GM18507 (cell line): ENCODE measurements around the gene HIGD1C.
"Not testable (repeated sequence)": the region's sequence is repeated elsewhere in the genome, so short reads cannot be mapped to it uniquely, and the experiment has no call there.

Source experiments
- DNase-seq: peaks from one replicate; pipeline ENCODE4 v3.0.0; 2011; ENCODE audit warnings: low read depth; ENCODE audit not compliant: insufficient read length; ENCODE audit errors: extremely low spot score
- FAIRE-seq: peaks from 2 replicates; lab custom pipeline; 2011; peaks lifted over from hg19 to GRCh38; lab: Jason Lieb, UNC

The HIGD1C gene

DNA sequence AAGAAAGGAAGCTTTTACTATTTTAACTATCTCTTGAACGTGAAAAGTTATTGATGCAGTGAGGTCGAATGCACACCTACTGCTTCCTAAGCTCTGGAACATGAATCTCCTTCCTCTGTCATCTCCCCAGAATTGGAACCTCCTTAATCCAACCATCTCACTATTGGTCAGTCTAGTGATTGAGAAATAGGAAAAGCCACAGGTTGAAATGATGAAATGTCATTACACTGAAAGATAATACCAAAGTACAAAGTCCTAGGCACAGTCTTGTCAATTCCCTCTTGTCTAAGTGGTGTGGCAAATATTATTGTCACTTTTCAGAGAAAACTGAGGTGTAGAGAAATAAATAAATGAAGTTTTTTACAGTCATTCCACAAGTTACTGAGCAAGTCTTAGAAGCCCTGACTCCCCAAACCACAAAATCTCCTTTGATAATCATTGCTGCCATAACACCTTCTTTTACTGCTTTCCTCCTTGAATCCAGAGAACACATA lies 19.5 kb upstream of the HIGD1C start:
- DNase-seq = no peak
- no peak for FAIRE-seq

DNA sequence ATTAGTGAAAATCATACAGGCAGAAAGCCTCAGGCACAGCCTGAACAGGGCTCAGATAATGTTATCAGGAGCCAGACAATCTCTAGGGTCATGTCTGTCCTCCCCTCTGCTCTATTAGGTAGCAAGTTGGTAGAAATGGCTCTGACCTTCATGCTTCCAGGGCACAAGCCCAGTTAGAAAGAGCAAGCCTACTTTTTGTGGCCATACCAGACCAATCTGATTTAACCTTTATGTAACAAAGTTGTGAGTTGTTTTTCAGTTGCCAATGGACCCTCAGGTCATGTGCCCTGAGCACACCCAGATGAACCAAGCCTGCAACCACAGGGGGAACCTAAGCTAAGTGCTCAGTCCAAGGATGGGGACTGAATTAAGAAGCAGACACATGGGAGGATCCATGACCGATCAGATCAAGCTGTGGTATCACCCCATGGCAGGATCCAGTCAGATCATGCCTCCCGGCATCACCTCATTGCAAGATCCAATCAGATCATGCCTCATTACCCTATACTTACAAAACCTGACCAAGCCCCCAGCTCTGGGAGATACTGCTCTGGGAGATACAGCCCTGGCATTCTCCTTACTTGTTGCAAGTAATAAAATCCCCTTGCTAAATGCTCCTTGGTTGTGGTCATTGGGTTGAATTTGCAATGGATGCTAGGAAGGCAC lies 18.8 kb upstream of the HIGD1C start:
- FAIRE-seq (no peak), DNase-seq (no peak)

DNA sequence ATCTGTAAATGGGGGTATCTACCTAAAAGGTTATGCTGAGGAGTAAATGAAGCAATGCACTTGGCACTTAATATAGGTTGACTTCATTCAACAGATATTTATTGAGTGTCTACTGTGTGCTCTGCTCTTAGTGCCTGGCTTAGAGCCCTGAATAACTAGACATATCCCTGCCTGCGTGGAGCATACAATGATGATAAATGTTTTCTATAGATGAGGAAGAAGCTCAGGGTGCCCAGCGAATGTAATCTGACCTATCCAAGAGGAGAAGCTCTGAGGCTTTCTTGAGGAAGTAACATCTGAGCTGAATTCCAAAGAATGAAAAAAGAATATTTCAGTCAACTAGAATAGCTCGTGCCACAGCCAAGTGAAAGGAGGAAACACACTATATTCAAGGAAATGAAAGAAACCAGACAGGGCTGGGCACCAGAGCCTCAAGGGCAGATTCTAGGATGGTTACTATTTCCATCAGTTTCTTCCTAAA lies 17.9 kb upstream of the HIGD1C start:
- FAIRE-seq (no peak), DNase-seq (no peak)

DNA sequence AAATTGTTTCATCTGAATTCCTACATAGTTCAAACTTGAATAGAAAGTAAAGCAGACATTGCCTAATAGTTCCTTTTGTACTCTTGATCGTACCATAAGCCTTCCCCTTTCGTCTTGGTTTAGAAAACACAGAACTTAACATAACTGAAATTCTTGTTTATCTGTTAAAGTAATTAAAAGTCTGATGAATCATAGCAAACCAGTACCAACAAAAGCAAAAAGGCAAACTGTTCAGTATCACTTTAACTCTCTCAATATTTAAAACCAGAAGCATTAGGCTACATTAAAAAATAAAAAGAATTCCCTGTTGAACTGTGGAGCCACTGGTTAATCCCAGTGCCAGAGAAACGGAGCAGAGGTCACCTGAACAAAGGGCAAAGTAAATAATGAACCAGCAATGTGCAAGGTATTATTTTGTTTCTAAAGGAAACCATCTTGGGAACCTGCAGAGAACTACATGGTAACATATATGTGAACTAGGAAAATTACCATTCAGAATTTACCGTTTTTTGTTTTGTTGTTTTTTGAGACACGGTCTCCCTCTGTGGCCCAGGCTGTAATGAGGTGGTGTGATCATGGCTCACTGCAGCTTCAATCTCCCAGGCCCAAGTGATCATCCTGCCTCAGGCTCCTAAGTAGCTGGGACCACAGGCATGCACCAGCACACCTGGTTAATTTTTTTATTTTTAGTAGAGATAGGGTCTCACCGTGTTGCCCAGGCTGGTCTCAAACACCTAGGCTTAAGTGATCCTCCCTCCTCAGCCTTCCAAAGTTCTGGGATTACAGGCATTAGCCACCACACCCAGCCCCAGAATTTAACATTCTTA lies 17.1 kb upstream of the HIGD1C start:
- no peak for DNase-seq

DNA sequence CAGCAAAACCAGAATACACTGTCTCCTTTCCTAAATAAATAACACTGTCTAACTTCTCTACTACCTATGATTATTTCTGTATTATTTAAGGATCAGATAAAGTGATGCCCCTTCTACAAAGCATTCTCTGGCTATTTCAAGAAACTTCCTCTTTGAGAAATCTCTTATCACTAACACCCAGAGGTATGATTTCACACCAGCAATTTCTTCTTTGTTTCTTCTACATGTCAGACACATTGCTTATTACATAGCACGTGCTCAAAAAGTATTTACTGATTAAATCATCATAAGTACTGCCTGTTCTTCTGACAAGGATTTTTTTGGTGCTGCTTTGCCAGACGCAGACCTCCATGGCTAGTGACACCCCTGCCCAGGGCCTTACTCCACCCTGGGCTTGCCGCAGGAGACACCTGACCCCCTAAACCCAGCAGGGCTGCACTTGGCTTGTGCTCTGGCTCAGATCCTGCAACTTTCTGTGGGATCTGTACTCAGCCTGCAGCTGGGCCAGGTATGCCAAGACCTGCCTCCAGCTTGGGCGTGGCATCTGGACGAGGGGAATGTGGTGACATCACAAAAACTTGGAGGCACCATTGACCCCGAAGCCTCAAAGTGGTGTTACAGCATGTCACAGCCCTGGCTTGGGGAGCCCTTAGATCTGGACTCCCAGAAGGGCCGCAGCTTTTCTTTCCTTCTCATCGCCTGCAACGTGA lies 15.4 kb upstream of the HIGD1C start:
- no peak for FAIRE-seq
- no peak for DNase-seq

More for the DNA sequence above, 17.1 kb upstream of the HIGD1C start:
- FAIRE-seq = no peak

DNA sequence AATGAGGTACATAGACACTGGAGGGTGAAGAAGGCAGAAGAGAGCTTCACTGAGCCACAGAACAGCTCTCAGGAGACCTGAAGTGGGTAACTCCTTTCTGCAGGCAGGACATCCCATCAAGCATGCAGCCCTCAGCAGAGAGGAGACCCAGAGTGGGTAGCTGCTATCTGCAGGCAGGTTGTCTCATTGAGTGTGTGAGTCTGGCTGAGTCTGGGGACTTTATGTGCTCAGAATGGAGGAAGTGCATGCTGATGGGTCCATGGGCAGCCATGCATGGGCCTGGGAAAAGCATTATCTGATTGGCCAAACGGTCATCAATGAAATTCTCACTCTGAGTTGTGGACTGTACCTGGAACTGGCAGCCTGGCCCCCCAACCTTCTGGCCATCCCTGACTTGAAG lies 14.7 kb upstream of the HIGD1C start:
- DNase-seq (no peak), FAIRE-seq (no peak)

DNA sequence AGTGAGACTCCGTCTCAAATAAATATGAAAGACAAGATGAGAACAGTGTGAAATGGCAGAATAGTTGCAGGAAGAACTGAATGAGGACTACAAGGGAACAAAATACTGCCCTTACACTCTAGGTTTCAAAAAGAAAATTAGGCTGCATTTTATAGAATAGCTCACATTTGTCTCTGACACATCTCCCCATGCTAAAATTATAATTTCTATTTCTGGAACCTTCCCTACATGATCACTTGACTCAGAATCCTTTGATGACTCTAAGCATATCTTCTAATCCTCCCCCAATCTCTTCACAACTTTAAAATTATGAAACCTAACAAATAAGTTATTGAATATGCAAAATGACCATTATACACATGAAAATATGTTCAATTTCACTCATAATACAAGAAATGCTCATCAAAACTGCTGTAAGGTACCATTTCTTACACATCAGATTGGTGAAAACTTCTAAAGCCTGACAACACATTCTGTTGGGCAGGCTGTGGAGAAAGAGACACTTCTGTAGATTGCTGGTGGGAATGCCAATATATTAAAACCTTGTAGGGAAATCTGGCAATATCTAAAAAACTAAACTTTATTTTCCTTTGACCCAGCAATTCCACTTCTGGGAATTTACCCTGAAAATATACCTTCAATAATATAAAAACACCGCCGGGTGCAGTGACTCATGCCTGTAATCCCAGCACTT lies 4.3 kb upstream of the HIGD1C start:
- no peak for FAIRE-seq

DNA sequence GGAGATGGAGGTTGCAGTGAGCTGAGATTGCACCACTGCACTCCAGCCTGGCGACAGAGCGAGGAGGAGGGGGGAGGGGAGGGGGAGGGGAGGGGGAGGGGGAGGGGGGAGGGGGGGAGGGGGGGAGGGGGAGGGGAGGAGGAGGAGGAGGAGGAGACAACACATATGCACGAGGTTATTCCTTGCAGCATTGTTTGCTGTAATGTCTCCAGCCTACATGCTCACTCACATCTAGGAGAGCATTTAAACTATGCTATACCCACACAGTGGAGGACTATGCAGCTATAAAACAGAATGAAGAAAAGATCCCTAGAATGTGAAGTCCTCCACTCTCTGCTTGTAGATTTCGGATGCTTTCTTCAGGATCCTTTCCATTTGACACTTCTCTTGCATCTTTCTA lies 3.5 kb upstream of the HIGD1C start:
- FAIRE-seq (no peak), DNase-seq (no peak)

More for the DNA sequence above, 4.3 kb upstream of the HIGD1C start:
- no peak for DNase-seq

DNA sequence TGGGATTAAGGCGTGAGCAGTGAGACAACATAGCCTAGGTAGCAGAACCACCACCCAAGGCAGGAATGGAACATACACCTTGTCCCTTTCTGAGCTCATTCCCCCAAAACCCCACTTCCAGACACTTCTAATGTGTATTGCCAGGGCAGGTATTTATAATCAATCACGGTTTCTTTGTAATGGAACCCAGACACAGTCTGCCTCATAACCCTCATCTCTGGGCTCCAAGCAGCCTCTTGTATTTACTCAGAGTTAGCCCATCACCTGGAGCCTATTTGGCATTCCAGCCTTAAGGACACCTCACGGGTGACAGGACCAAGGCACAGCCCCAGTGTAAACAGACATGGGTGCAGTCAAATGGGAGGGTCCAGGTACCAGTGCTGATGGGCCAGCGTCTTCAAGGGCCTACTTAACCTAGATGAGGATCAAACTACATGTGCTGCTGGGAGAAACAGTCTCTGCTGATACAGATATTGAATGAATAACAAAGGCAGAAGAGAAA lies 2.5 kb upstream of the HIGD1C start:
- FAIRE-seq = no peak
- DNase-seq = no peak

DNA sequence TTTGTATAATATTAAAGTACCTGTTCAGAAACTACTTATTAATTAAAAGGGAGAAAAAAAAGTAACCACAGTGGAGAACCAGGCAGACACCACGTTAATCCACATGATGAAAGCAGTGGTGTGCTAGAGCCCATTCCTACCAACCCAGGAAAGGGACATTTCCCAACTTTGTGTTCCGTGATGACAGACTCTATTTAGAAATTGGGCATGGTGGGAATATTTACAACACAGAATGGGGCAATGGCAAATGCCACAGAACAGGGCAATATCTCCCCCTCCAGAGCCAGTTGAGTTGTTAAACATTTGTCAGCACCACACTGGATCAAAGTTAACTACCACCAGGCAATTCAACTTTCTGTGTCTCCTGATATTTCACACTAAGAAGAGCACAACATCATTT lies 1.2 kb upstream of the HIGD1C start:
- FAIRE-seq (no peak), DNase-seq (no peak)

DNA sequence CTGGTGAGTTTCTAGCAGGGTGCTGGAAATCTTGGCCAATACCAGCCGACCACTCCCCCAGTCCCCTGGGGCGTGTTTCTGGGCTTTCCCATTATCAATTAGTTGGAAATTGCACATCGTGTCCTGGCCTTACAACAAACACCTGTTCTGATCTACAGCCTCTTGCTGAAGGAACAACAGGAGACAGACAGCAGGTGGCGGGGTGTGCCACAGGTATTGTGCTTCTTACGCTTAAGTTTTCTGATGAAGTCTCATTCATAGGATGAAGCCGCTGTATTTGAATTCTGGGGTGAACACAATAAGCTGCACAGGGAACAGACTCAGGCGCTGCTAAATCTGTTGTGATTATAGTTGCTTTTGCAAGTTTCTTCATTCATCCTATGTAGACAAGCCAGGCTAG lies 703 bp downstream of the HIGD1C start:
- no peak for DNase-seq
- FAIRE-seq = no peak

DNA sequence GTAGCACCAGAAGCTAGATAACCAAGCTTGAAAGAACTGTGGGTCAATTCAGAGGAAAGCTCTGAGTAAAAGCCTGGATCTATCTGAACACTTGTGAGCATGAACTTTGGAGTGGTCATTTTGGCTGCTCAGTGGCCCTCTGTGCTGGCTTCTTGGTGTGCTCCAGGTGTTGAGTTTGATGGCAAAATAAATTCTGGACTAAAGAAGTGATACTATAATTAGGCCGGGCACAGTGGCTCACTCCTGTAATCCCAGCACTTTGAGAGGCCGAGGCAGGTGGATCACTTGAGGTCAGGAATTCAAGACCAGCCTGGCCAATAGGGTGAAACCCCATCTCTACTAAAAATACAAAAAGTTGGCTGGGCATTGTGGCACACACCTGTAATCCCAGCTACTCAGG lies 2.4 kb downstream of the HIGD1C start:
- not testable (repeated sequence) for FAIRE-seq, DNase-seq

DNA sequence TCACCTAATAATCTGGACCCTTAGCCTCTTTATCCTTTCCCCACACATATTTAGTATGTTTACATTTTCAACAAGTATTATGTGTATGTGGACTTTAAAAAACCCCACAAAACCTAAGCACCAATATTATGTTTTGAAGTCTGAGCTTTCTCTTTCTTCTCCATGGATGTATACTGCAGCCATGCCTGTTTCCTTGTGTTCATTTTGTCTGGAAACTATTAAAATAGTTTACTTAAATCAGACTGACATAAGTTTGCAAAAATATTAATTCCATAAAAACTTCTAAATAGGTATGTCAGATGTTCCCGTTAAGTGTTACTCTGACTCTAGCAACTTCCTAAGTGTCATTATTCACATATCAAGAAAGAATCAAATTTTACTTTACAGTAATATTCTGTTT lies 2.9 kb downstream of the HIGD1C start:
- FAIRE-seq = no peak
- DNase-seq = no peak

DNA sequence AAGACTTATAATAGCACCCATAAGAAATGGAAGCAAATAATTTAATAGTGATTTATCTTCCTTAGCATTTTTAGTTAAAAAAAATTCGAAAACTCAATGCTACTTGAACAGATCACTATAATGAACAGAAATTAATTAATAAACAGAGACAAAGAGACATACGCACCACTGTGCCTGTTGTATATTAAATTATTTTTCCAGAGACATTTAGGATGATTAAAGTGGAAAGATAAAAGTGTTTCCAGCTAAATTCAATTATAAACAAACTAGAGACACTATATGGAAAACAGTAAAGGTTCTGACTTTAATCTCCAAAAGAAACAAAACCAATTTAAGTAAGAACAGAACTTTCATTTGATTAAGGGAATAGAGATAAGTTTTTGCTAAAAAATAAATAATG lies 3.4 kb downstream of the HIGD1C start:
- FAIRE-seq (no peak), DNase-seq (no peak)

DNA sequence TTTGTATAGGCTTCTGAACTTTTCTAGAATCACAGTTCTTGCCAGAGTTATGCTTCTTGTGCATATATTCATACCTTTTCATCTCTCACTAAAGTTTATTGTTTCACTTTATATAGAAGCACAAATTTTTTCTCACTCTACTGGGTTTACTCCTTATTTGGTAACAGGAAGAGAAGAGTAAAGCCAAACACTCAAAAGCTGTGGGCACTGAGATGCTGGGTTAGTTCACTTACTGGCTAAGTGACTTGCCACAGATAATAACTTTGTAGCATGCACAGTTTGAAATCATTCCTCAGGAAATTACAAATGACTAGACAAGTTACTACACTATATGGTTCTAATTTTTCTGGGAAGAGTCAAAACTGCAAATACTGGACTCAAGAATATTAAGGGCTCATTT lies 7.8 kb downstream of the HIGD1C start:
- no peak for DNase-seq
- FAIRE-seq = no peak

DNA sequence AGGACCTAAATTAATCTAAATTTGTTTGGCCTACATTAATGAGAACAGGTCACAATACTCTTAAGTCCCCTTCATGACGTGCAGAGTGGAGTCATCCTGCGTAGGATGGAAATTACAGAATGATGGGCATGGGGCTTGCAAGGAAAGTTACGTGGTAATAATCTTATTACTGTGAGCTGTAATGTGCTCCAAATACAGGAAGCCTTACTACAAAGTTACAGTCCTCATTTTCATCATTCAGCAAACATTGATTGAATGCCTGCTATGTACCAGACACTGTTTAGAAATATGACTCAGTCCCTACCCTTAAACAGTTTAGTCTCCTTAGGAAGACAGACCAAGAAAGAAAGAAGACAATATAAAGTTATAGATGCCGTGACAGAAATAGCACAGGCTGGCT lies 9.4 kb downstream of the HIGD1C start:
- no peak for FAIRE-seq

DNA sequence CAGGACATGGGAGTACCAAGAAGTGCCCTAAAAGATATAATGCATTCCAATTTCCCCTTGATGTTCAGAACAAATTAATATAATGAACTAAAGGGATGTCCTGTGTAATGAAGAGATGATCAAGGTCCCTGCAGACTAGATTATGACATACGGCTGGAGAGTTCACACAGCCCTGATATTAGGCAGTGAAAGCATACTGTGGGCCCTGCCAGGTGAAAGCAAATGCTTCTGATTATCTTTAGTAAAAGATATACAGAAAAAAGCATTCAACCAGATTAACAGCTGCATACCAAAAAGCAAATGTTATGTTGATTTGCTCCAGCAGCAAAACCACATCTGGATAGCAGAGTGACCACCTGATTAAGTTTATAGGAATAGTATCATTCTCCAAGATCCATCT lies 12.1 kb downstream of the HIGD1C start:
- FAIRE-seq (no peak), DNase-seq (no peak)

More for the DNA sequence above, 9.4 kb downstream of the HIGD1C start:
- DNase-seq = no peak

DNA sequence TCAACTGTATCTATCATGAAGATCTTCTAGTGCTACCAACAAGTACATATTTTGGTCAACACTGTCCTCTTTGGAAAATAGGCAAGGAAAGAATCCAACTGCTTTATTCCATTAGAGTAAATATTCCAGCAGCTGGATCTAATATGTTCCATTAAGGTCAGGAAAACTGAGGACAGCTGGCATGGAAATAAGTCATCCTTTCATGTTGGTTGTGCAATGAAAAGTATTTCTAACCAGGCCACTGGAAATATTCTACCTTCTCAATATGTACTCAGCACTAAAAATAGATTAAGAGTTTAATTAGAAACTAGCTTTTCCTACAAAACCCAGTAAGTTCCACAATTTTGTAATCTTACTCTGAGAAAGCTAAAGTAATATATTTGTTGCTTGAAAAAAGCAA lies 19.6 kb downstream of the HIGD1C start:
- FAIRE-seq (no peak), DNase-seq (no peak)

DNA sequence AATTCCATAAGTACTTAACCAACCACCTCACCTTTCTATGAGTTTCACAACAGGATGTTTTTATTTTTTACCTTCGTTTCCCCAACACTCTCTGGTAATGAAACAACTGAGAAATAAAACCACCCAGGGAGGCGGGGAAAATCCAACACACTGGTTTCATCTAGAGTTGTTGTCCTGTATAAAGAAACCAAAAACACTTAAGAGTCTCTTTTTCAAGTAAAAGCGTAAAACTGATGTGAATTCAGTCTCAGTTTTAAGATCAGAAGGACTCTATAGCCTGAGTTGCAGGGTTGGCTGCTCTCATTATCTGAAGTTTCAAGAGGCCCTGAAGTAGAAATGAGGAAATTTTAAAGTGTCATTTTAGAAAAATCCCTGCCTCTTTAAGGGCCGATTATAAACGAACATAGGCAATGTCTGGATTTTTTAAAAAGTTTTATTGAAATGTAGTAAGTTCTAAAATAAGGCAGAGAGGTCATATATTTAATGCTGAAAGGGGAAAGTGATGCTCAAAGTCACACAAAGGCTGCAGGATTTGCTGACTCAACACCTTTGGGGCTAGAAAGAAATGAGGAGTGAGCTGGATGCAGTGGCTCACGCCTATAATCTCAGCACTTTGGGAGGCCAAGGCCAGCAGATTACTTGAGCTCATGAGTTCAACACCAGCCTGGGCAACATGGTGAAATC lies 27.2 kb downstream of the HIGD1C start:
- DNase-seq (no peak), FAIRE-seq (peak; percentile 75)
